ENCODE results near the gene OLR1.

- TF ChIP-seq, protein P1, sequence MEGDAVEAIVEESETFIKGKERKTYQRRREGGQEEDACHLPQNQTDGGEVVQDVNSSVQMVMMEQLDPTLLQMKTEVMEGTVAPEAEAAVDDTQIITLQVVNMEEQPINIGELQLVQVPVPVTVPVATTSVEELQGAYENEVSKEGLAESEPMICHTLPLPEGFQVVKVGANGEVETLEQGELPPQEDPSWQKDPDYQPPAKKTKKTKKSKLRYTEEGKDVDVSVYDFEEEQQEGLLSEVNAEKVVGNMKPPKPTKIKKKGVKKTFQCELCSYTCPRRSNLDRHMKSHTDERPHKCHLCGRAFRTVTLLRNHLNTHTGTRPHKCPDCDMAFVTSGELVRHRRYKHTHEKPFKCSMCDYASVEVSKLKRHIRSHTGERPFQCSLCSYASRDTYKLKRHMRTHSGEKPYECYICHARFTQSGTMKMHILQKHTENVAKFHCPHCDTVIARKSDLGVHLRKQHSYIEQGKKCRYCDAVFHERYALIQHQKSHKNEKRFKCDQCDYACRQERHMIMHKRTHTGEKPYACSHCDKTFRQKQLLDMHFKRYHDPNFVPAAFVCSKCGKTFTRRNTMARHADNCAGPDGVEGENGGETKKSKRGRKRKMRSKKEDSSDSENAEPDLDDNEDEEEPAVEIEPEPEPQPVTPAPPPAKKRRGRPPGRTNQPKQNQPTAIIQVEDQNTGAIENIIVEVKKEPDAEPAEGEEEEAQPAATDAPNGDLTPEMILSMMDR (conservative IDR thresholded peaks at IDR 0.05; ENCODE audit: low read length), result no peak
- no peak for TF ChIP-seq EZH2phosphoT487 (IDR thresholded peaks at IDR 0.05; ENCODE audit: borderline replicate concordance, low read depth, low read length)
Measured at GRCh38 chr12:10110256-10110844, 61.6 kb downstream of the OLR1 start.
